NCI-H1048 (cell line): Measurements from ENCODE around the gene UNK.
"Not testable (repeated sequence)": the region's sequence is repeated elsewhere in the genome, so short reads cannot be mapped to it uniquely, and the experiment has no call there.

Experiments used
- DNase-seq: peaks from one replicate; lab custom pipeline; 2025; lab: John Stamatoyannopoulos, UW

UNK gene

GRCh38 chr17:75799402-75799801 is 14.8 kb downstream of the UNK start:
- DNase-seq: no peak

DNA sequence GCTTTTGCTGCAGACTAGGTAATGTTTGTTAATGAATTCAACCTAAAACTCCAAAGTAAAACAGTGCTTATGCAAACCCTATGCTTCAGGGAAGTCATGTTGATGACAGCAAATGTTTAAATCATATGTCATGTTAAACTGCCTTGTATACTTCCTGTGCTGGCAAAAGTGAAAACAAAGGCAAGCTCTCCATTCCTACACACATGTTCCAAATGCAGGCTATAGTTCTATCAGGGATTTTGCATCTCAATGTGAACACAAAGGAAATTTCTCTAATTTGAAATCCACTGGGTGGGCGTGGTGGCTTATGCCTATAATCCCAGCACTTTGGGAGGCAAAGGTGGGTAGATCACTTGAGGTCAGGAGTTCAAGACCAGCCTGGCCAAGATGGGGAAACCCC is 19.3 kb downstream of the UNK start:
- no peak for DNase-seq

GRCh38 chr17:75806822-75807500 is 22.4 kb downstream of the UNK start:
- DNase-seq: no peak

DNA sequence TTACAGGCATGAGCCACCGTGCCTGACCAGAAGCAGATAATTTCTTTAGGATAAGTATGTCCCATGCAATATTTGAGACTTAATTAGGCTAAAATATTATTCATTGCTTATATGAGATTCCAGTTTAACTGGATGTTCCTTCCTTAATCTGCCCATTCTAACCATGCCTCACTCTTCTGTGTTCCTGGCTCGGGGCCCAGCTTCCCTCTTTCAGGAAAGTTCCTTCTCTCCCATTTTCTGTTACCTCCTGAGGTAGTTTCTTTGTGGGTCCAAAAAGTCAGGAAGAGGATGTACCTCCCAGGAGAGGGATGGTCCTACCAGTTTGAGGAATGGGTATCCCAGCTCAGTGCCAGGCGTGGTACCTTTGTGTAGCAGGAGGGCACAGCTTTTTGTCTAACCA is 23.3 kb downstream of the UNK start:
- DNase-seq: no peak

- DNase-seq: no peak
These were observed 23.9 kb downstream of the UNK start for GRCh38 chr17:75808549-75808904.

DNA sequence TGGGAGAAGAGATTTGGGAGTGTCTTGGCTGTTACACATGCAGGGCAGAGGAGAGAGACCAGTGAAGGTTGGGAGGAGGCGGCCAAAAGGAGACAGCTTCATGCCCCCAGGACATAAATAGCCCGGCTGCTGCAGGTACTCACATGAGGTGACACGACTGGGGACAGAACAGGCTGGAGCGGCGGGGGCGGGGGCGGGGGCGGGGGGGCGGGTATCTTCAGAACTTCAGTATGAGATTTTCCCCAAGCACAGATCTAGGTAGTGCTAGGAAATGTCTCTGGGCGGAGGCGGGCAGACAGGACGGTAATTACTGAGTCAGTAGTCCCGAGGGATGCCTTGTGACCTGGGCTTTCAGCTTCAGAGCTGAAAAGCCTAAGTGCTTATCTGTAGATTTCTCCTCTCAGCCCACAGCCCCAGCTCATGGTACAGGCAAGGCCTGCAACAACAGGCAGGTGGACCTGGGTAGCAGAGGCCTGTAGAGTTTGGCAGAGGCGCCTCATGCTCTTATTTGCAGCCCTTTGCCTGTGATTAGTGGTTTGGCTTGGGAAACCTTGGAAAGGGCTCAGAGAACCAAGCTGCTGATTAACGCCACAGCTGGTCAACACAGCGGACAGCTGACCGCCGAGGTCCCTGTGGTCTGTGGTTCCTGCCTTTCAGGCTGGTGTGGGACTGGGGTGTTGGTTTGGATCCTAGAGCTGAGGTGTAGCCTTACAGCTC is 24.5 kb downstream of the UNK start:
- no peak for DNase-seq

DNA sequence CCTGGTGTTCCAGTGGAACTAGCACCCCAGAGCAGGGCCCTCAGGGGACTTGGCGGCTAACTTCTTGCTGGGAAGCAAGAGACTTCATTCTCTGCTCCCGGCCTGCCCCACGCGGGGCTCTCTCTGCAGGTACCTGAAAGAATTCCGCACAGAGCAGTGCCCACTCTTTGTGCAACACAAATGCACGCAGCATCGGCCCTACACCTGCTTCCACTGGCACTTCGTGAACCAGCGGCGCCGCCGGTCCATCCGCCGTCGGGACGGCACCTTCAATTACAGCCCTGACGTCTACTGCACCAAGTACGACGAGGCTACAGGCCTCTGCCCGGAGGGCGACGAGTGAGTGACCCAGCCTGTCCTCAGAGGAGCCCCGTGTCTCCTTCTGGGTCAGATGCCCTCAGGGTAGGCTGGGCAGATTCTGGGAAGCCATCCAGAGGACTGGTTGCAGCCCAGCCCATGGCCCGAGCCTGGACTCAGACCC is 25.1 kb downstream of the UNK start:
- DNase-seq: no peak

GRCh38 chr17:75810216-75810615 is 25.6 kb downstream of the UNK start:
- no peak for DNase-seq

DNA sequence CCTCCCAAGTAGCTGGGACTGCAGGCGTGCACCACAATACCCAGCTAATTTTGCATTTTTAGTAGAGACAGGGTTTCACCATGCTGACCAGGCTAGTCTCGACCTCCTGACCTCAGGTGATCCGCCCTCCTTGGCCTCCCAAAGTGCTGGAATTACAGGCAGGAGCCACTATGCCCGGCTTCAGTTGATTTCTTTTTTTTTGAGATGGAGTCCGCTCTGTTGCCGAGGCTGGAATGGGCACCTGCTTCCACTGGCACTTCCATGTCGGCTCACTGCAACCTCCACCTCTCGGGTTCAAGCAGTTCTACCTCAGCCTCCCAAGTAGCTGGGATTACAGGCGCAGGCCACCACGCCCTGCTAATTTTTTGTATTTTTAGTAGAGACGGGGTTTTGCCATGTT is 26.1 kb downstream of the UNK start:
- not testable (repeated sequence) for DNase-seq

DNA sequence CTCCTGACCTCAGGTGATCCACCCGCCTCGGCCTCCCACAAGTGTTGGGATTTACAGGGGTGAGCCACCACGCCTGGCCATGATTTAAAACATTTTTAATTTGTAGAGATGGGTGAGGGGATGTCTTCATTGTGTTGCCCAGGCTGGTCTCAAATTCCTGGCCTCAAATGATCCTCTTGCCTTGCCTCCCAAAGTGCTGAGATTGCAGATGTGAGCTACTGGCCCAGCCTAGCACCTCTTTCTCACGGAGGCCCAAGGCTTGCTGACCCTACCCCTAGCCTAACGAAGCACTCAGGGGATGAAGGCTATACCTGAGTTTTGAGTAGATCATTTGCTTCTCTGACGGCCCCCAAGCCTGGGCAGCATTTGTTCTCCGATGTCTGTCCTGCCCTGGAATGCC is 26.6 kb downstream of the UNK start:
- no peak for DNase-seq

- no peak for DNase-seq
These were observed 27.7 kb downstream of the UNK start for GRCh38 chr17:75812096-75813013.

DNA sequence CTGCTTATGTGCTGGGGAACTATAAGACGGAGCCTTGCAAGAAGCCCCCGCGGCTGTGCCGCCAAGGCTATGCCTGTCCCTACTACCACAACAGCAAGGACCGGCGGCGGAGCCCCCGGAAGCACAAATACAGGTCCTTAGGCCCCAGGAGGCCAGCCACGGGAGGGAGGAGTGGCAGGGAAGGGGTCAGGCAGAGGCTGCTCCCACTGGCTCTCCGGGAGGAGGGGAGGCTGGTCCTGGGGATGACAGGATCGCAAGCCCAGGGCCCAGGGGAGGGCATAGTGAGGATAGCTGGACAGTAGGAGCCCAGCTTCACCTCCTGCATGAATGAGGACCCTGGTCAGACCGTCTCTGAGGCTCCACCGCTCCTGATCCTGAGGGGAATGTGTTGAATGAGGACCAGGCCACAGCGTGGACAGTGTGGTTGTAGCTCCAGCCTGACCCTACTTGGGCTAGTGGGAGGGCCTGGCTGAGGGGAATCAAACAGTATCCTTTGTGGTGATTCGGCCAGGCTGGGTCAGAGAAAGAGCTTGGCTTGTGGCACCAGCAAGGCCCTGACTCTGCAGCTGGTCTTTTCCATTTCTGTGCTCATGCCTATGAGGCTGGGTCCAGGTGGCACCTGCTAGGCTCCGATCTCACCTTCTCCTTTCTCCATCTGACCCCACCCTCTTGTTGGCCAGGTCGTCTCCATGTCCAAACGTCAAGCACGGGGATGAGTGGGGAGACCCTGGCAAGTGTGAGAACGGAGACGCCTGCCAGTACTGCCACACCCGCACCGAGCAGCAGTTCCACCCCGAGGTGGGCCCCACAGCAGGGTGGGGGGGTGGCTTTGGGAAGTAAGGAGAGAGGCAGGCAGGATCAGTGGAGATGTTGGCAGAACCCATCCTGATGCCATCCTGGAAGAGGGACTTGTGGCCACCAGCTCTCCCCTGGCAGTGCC is 28.7 kb downstream of the UNK start:
- DNase-seq: no peak

GRCh38 chr17:75814021-75814395 is 29.4 kb downstream of the UNK start:
- no peak for DNase-seq

GRCh38 chr17:75814900-75815373 is 30.3 kb downstream of the UNK start:
- no peak for DNase-seq

- no peak for DNase-seq
These were observed 30.8 kb downstream of the UNK start for GRCh38 chr17:75815399-75815798.

DNA sequence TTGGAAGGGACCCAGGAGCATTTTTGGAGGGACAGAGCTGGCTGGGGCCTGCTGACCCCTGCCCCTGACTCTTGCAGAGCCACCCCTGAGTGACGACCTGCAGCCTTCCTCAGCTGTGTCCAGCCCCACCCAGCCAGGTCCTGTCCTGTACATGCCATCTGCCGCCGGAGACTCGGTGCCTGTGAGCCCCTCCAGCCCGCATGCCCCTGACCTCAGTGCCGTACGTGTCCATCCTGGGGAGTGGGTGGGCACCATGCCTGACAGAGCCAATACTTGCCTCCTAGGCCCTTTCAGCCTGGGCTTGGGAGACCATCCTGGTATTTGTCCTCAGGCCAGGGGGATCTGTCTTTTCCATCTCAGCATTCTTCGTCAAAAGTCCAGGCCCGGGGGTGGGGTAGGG is 32.1 kb downstream of the UNK start:
- no peak for DNase-seq

DNA sequence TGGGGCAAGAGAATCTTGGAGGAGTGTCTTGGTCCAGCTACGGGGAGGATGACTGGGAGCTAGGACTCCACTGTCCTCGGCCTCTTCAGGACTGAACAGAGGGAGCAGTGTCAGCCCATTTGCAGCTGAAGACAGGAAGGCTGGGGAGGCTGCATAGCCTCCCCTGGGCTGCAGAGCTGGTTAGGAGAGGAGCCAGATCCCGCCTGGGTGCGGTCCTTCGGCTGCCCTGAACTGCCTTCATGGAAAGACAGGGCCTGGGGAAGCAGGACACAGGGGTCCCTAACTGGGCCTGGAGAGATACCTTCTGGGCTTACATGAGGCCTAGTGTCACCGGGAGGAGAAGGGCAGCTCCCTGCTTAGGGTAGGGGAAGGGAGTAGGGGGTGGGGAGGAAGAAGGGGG is 33.0 kb downstream of the UNK start:
- DNase-seq: no peak

DNA sequence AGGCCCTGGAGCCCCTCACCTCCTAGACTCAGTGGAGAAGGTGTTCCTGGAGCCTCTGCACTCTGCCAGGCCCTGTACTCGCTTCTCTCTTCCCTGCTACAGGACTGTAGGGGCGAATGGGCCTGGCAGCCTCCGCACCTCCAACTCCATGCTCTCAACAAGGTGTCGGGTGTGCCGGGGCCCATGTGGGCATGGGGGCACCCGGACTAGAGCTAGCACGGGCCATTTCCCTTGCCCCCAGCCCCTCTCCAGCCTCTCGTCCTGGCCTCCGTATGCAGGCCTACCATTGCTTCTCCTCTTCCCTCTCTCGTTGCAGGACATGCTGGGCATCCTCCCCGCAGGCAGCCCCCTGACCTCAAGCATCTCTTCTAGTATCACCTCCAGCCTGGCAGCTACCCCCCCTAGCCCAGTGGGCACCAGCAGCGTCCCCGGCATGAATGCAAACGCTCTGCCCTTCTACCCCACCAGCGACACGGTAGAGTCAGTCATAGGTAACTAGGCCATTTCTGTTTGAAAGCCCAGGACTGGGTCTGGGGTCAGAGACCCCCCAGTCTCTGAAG is 33.8 kb downstream of the UNK start:
- DNase-seq: no peak

GRCh38 chr17:75819116-75819515 is 34.5 kb downstream of the UNK start:
- no peak for DNase-seq

DNA sequence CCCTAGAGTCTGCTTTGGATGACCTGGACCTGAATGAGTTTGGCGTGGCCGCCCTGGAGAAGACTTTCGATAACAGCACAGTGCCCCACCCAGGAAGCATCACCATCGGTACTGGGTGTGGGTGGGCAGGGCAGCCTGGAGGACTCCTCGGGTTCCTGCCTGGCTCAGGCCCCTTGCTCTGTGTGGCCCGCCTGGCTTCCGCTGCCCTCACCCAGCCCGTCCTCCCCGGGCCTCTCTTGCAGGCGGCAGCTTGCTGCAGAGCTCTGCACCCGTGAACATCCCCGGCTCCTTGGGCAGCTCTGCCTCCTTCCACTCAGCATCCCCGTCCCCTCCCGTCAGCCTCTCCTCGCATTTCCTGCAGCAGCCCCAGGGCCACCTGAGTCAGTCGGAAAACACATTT is 35.1 kb downstream of the UNK start:
- DNase-seq: no peak
